HG03565 (cell line): ENCODE results near the gene TF.
"Not testable (repeated sequence)": the region's sequence is repeated elsewhere in the genome, so short reads cannot be mapped to it uniquely, and the experiment has no call there.

Source experiments
- ATAC-seq: cut with Tn5 transposase; IDR thresholded peaks from one replicate; pipeline ENCODE4 v1.9.1; 2021; ENCODE audit warnings: mild to moderate bottlenecking, moderate library complexity; ENCODE audit not compliant: unreplicated experiment

Gene TF

GRCh38 chr3:133763797-133764683 lies 17.8 kb downstream of the TF start:
- ATAC-seq: no peak

DNA sequence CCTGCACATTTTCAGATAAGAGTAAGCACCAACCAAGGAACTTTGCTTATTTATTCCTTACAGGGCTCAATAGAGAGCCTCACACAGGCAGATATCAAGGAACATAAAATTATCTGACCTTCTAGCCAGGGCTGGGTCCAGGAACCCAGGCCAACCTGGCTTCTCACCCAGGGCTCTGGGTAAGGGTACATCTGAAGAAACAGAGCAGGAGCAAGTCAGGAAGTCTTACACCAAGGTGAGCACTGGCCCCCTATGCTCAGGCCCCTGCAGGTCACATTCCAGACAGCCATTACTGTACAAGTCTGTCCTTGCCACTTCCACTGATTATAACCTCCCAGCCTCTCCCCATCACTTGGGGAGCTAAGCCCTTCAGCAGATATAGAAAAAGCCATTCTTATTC lies 19.1 kb downstream of the TF start:
- no peak for ATAC-seq

DNA sequence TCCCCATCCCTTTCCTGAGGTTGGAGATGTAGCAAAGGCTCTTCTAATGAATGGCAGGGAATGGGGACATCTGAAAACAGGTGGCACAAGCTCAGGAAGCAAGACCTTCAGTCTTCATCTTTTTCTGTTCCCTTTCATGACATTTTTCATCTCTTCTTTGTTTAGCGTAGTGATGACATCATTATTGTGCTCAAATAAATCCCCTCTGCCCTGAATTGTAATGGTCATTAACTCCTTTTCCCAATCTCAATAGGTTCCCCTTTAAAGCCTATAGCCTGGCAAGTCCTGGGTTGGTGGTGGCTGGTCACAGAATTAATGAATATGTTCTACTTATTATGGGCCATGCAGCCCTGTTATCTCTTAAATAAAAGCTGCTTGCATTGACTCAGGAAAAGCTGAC lies 21.4 kb downstream of the TF start:
- no peak for ATAC-seq

DNA sequence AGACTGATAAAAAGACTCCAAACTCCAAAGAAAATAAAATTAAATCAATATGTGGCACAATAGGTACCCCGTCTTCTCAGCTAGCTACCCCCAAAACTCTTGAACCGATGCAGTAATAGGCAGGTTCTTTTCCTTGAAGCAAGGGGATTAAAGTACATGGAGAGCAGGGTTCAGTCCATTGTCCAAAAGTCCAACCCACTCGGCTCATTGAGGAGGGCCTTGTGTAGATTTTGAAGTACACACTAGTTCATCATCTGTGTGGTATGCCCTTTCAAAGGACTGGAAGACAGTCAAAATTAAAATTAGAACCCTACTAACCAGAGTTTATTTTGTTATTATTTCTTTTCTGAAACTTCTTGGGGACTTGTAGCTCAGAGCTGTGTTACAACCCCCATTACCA lies 23.3 kb downstream of the TF start:
- no peak for ATAC-seq

DNA sequence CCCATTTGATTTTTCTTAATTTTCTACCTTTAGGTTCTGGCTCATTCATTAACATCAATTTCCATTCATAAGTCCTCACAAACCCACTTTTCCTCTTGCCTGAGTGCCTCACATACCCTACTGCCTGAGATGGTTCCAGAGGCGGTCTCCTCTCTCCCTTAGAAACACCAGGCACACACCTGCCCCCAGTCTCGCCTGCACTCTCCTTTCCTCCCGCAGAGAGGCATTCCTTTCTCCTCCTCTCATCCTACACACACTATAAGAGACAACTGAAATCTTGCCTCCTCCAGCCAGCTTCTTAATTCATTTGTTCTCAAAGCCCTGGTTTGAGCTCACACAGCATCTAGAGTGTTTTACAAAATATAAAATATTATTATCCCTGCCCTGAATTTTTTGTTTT lies 27.5 kb downstream of the TF start:
- ATAC-seq: no peak

DNA sequence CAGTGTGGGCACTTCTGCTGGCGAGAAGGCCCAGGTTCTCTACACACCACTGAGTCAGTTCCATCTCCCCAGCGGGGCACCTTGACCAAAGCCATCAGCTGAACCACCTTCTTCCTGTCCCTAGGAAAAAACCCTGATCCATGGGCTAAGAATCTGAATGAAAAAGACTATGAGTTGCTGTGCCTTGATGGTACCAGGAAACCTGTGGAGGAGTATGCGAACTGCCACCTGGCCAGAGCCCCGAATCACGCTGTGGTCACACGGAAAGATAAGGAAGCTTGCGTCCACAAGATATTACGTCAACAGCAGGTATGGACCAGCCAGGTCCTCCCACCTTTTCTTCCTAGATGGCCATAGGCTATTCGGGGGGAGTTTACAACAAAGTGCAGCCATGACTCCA lies 29.1 kb downstream of the TF start:
- no peak for ATAC-seq

DNA sequence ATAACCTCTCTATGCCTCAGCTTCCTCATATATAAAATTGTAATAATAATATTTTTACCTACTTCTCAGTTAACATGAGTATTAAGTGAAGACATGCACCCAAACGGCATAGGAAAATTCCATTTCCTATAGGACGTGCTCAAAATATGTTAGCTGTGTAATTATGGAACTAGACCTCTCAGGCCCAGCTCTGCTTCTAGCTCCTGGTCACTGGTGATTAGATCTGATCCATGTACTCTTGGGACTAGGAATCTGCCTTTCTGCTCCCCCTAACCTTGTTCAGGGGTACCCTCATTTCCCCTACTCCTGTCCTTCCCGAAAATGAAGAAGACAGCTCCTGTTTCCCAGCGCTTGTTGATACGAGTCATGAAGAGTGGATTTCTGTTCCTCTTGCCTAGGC lies 29.6 kb downstream of the TF start:
- ATAC-seq: no peak

DNA sequence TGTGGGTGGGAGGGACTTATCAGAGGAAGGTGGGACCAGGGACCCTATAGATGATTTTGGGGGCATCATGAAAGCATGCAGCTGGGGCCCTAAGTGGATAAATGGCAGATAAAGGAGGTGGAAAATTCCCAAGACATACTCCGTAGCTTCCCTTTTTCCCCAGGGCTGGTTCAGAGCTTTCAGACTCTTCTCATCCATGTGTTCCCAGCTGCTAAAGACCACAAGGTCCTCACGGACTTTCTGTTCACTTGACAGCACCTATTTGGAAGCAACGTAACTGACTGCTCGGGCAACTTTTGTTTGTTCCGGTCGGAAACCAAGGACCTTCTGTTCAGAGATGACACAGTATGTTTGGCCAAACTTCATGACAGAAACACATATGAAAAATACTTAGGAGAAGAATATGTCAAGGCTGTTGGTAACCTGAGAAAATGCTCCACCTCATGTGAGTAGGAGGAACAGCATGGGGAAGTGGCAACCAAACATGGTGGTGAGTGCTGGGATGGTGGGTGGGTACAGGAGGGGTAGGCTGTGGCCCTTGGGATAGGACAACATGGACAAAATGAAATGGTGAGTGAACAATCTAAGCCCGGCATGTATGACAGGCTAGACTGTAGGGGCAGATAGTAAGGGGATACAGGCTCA lies 30.7 kb downstream of the TF start:
- no peak for ATAC-seq

DNA sequence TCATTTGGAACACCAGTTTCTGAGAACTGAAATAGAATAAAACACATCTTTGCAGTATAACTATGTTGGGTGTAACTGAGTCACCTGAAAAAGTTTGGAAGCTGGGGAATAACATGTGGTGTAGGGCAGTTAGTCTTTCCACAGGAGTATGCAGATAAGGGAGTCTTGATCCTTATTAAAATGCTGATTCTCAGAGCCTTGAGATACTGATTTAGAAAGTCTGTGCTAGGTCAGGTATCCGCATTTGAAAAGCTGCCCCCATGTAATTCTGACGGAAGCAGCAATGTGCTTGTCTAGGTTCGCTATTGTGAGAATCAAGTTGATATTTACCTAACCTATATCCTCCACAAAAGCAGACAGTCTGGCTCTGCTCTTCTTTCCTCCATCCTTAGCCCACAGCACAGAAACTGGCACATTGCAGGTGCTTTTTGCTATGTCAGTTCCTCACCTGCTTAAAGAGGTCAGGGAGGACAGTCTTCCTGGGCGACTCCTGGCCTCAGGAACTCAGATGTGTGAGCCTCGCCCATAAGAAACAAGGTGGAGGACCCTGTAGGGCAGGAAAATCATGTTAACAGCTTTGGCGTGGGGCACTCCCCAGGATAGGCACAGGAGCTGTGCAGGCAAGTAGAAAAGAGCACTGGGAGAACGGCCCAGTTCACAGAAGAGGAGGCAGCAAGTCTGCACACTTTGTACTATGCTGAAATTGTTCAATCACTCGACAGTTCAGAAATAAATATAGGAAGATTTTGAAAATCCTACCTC lies 31.8 kb downstream of the TF start:
- ATAC-seq: no peak

- no peak for ATAC-seq
Measured at GRCh38 chr3:133779626-133780203, 33.5 kb downstream of the TF start.

DNA sequence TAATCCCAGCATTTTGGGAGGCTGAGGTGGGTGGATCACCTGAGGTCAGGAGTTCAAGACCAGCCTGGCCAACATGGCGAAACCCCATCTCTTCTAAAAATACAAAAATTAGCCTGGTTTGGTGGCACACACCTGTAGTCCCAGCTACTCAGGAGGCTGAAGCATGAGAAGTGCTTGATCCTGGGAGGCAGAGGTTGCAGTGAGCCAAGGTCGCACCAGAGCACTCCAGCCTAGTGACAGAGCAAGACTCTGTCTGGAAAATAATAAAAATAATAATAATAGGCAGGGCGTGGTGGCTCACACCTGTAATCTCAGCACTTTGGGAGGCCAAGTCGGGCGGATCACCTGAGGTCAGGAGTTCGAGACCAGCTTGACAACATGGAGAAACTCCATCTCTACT lies 34.6 kb downstream of the TF start:
- not testable (repeated sequence) for ATAC-seq

- ATAC-seq: no peak
Measured at GRCh38 chr3:133781570-133781969, 35.4 kb downstream of the TF start.

DNA sequence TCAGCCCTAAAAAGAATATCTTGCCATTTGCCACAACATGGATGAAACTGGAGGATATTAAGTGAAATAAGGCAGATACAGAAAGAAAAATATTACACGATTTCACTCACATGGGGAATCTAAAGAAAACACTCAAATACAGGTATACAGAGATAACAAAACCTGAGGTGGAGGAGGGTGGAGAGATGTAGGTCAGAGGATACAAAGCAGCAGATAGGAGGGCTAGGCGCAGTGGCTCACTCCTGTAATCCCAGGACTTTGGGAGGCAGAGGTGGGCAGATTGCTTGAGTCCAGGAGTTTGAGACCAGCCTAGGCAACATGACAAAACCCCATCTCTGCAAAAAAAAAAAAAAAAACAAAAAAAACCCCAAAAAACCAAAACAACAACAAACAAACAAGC lies 36.3 kb downstream of the TF start:
- ATAC-seq: no peak

- ATAC-seq: no peak
Measured at GRCh38 chr3:133783762-133784161, 37.6 kb downstream of the TF start.

DNA sequence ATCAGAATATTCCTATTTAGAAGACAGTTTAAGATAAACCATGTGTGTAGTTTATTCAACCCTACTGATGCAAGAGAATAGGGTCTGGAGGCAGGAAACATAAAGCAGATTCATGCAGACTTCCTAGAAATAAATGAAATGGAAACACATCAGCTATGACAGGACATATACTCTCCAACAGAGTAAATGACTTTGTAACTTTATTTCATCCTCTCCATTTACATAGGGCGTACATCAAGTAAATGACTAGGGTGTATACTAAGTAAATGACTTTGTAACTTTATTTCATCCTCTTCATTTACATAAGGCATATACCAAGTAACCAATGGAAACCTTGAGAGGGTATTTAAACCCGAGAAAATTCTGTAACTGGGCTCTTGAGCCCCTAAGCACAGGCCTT lies 41.8 kb downstream of the TF start:
- no peak for ATAC-seq

GRCh38 chr3:133792171-133792763 lies 46.1 kb downstream of the TF start:
- ATAC-seq: no peak

GRCh38 chr3:133797396-133798105 lies 51.4 kb downstream of the TF start:
- no peak for ATAC-seq

- ATAC-seq: no peak
Measured at GRCh38 chr3:133799794-133800585, 53.8 kb downstream of the TF start.

GRCh38 chr3:133803469-133803868 lies 57.3 kb downstream of the TF start:
- ATAC-seq: no peak

DNA sequence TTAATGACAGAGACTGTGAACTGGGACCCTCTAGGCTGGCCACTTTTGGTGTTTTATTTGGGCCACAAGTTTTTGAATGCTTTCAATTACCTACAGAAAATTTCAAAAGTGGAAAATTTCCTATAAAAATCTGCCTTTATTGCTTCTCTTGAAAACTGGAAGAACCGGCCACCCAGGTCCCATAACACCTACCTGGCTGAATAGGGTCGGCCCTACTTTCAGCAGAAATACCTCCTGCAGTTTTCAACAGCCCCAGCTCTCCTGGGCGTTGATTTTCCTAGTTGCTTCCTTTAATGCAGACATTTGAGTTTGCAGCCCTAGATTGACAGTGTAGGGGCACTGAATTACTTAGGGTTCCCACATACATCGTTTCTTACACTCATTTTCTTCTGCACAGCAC lies 58.7 kb downstream of the TF start:
- ATAC-seq: no peak
